Measurements from ENCODE around the gene ATG4D.

- TF ChIP-seq, protein P1, sequence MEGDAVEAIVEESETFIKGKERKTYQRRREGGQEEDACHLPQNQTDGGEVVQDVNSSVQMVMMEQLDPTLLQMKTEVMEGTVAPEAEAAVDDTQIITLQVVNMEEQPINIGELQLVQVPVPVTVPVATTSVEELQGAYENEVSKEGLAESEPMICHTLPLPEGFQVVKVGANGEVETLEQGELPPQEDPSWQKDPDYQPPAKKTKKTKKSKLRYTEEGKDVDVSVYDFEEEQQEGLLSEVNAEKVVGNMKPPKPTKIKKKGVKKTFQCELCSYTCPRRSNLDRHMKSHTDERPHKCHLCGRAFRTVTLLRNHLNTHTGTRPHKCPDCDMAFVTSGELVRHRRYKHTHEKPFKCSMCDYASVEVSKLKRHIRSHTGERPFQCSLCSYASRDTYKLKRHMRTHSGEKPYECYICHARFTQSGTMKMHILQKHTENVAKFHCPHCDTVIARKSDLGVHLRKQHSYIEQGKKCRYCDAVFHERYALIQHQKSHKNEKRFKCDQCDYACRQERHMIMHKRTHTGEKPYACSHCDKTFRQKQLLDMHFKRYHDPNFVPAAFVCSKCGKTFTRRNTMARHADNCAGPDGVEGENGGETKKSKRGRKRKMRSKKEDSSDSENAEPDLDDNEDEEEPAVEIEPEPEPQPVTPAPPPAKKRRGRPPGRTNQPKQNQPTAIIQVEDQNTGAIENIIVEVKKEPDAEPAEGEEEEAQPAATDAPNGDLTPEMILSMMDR (IDR thresholded peaks at IDR 0.05; ENCODE audit: low read depth, low read length, poor library complexity, severe bottlenecking) = no peak
- TF ChIP-seq EZH2phosphoT487 (IDR thresholded peaks at IDR 0.05; ENCODE audit: borderline replicate concordance, low read length) = no peak
Observed at GRCh38 chr19:10600149-10600548, 56.4 kb downstream of the ATG4D start.

All from DOHH2 (cell line).